ENCODE data around the gene NEUROD1.

The NEUROD1 gene

GRCh38 chr2:181698223-181698622 is 17.9 kb upstream of the NEUROD1 start:
- DNase-seq = no peak
- no peaks in the 10 kb centered on the region for H3K27me3 ChIP-seq (replicated peaks)
- in situ Hi-C loops (cut with HindIII; ENCODE audit: low pct_ligation_motif_present, low sequenced_read_pairs) = no loop called here
- no peak for TF ChIP-seq CTCF (IDR thresholded peaks at IDR 0.05; ENCODE audit: low read depth, low read length, missing control alignments)
- H3K4me3 ChIP-seq (ENCODE audit: low read depth, low read length) = no peak overlapping the region
- no peak overlapping the region for H3K27ac ChIP-seq
- H3K36me3 ChIP-seq (replicated peaks) = no peaks in the 10 kb centered on the region

DNA sequence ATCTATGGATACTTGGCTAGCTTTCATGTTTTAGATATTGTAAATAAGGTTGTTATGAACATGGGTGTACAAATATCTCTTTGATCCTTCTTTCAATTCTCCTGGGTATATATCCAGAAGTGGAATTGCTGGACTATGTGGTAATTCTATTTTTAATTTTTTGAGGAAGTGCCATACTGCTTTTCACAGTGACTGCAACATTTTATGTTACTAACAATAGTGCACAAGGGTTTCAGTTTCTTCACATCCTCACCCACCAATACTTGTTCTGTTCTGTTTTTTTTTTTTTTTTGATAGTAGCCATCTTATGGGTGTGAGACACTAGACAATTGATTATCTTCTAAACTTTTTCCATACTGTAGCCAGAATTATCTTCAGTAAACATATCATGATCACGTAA is 17.3 kb upstream of the NEUROD1 start:
- in situ Hi-C loops (cut with HindIII; ENCODE audit: low pct_ligation_motif_present, low sequenced_read_pairs) = no loop called here
- Histone ChIP-seq H3K27ac (no peak overlapping the region), H3K27me3 (replicated peaks) (no peaks in the 10 kb centered on the region), H3K36me3 (replicated peaks) (no peaks in the 10 kb centered on the region), H3K4me3 (ENCODE audit: low read depth, low read length) (no peak overlapping the region)
- no peak for DNase-seq
- no peak for TF ChIP-seq CTCF (IDR thresholded peaks at IDR 0.05; ENCODE audit: low read depth, low read length, missing control alignments)

GRCh38 chr2:181697126-181697525 is 16.8 kb upstream of the NEUROD1 start:
- H3K4me3 ChIP-seq (ENCODE audit: low read depth, low read length) = no peak overlapping the region
- no peak for TF ChIP-seq CTCF (IDR thresholded peaks at IDR 0.05; ENCODE audit: low read depth, low read length, missing control alignments)
- no peak overlapping the region for H3K27ac ChIP-seq
- no peaks in the 10 kb centered on the region for H3K36me3 ChIP-seq (replicated peaks)
- DNase-seq = no peak
- no peaks in the 10 kb centered on the region for H3K27me3 ChIP-seq (replicated peaks)
- in situ Hi-C loops (cut with HindIII; ENCODE audit: low pct_ligation_motif_present, low sequenced_read_pairs) = no loop called here

GRCh38 chr2:181694271-181694670 is 14.0 kb upstream of the NEUROD1 start:
- Histone ChIP-seq H3K36me3 (replicated peaks) (no peaks in the 10 kb centered on the region), H3K27me3 (replicated peaks) (peaks cover 11% of the 10 kb centered on the region), H3K4me3 (ENCODE audit: low read depth, low read length) (no peak overlapping the region), H3K27ac (no peak overlapping the region)
- no peak for DNase-seq
- in situ Hi-C loops (cut with HindIII; ENCODE audit: low pct_ligation_motif_present, low sequenced_read_pairs) = no loop called here
- no peak for TF ChIP-seq CTCF (IDR thresholded peaks at IDR 0.05; ENCODE audit: low read depth, low read length, missing control alignments)

GRCh38 chr2:181690860-181691259 is 10.5 kb upstream of the NEUROD1 start:
- peaks cover 27% of the 10 kb centered on the region for H3K27me3 ChIP-seq (replicated peaks)
- in situ Hi-C loops (cut with HindIII; ENCODE audit: low pct_ligation_motif_present, low sequenced_read_pairs) = no loop called here
- H3K36me3 ChIP-seq (replicated peaks) = no peaks in the 10 kb centered on the region
- H3K27ac ChIP-seq = no peak overlapping the region
- no peak for TF ChIP-seq CTCF (IDR thresholded peaks at IDR 0.05; ENCODE audit: low read depth, low read length, missing control alignments)
- DNase-seq = no peak
- H3K4me3 ChIP-seq (ENCODE audit: low read depth, low read length) = no peak overlapping the region

DNA sequence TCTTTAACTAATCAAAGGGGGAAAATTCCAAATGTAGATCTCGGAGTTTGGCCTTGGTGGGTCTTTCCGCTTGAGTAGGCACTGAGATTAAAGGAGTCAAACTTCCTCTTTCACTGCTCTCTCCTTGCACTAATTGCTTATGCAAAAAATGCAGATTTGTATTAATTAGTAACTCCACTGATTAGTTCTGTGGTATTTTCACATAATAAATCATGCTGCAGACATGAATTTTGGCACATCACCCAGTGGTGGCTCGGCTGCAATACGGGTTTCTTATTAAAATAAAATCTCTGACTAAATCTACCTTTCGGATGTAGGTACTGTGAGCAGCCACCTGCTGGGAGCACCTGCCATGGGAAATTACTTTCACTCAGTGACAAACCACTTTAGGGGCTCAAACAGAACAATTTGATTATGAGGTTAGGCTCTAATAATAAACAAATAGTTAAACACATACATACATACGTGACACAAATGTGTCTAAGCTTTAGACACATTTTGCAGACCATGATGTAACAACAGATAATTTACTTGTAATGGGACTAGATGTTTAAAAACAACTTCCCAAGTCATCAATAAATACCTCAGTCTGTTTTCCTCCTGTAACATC is 6.4 kb upstream of the NEUROD1 start:
- DNase-seq = no peak
- in situ Hi-C loops (cut with HindIII; ENCODE audit: low pct_ligation_motif_present, low sequenced_read_pairs) = no loop called here
- TF ChIP-seq CTCF (IDR thresholded peaks at IDR 0.05; ENCODE audit: low read depth, low read length, missing control alignments) = no peak
- H3K27me3 ChIP-seq (replicated peaks) = peaks cover 65% of the 10 kb centered on the region
- no peak overlapping the region for H3K27ac ChIP-seq
- H3K36me3 ChIP-seq (replicated peaks) = no peaks in the 10 kb centered on the region
- no peak overlapping the region for H3K4me3 ChIP-seq (ENCODE audit: low read depth, low read length)

Data from brain microvascular endothelial cell (primary cell).